ENCODE measurements around the gene CRIP1.

Gene CRIP1

DNA sequence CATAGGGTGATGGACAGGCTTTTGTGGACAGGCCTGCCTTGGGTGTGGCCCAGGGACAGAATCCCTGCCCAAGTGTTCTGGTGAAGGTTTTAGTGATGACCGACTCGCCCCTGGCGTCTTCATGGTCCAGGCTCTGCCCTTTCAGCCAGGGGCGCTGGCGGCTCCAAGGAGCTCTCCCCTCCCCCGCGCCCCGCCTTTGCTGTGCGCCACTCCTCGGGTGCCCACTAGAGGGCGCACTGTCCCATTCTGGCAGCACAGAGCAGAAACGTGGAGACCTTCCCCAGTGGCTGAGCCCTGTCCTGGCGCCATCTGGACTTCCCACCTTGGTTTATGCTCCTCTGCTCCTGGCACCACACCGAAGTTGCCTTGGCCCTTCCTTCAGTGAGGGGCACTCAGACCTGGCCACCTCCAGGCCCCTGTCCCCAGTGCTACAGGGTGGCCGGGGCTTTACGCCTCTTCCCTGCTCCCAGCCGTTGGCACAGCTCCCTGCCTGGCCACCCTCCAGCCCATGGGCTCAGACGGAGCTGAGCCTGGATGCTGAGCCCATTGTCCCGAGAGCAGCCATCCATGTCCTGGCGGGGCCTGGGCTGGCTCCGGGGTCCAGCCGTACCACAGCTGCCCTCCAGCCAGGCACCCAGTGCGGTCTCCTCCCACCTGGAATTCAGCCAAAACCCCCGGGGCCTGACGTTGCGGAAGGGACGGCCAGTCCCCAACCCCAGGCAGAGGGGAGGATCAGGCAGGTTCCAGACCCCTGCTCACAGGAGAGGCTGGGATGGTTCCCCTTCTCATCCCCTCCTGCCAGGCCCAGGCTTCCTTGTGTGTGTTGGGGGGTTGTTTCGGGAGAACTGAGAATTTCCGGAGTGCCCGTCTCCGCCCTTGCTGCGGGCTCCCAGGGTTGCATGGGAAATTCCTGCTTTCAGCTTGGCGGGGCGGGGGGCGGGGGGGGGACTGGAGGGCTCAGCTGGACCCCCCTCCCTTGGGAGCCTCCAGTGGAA lies 5.6 kb upstream of the CRIP1 start:
- DNase-seq (ENCODE audit: low read depth, low spot score): peak; percentile 96

DNA sequence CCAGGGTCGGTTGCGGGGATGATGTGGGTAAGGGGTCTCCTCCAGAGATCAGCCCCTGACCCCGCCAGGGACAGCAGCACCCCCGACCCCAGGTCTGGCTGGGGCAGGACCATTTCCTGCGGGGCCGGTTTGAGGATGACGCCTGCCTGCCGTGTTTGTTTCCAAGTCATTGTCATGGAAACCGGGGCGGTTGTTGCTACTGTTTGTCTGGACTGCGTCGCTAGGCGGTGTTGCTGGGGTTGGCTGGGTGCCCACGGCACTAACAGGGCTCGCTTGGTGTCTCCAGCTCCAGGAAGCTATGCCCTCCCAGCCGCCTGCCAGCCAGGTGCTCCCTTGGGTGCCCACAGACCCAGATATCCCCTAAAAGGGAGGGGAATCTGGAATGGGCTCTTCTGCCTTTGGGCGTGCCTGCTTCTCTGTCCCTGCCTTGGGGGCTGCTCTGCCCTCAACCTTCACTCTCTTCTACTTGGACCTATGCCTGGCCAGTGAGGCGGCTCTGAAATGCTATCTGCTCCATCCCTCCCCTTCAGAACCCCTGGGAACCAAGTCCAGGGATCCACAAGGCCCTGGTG lies 4.7 kb upstream of the CRIP1 start:
- peak; percentile 93 for DNase-seq (ENCODE audit: low read depth, low spot score)

DNA sequence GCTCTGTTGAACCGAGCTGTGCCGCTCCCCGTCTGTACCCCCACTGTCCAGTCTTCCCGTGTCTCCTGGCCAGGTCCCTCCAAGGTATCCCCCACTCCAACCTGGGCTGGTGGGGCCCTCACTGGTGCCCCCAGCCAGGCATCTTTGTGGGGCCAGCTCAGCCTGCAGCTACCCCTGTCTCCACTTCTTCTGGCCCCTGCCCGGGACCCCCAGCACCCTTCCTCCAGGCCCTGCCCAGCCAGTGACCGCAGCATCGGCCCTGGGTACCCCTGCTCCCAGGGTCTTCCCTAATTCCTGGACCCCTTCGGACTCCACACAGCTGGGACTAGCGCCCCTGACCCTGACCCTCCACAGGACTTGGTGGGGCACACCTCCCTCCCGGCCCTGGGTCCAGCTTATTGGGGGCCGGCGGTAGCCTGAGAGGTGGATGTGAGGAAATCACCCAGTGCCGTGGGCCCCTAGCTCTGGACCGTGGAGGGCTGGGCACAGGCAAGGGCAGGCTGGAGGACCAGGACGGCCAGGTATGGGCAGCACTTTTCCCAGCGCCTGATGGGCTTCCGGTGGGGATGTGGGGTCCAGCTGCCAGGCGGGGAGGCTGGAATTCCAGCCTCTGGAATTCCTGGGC lies 4.1 kb upstream of the CRIP1 start:
- no peak for DNase-seq (ENCODE audit: low read depth, low spot score)

DNA sequence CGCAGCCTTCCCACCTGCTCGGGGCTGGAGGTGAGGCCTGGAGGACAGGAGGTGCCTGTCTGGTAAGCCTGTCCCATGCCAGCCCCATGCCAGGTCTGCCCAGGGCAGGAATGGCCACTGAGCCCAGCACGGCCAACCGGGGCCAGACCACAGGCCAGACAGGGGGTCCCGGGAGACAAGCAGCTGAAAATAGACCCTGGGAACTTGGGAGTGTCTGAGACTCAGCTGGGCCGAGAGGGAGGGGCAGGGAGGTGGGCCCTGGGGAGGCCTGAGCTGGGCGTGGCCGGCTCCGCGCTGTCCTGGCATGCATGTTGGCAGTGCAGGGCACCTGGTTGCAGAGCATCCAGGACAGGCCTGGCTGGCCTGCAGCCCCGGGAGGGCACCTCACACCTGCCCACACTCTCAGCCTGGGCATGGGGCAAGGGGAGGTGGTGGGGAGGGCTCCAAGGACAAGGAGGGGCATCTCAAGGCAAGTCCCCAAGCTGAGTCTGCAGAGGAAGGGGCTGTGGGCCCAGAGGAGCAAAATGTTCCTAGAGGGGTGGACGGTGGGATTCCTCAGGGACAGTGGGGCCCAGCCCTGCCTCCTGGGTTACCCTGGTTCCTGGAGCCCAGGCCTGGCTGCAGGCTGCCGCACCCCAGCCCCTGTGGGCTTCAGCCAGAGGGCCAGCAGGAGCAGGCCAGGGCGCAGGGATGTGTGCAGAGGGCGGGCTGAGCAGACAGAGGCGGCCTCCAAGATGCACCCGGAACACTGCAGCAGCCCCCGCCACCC lies 3.2 kb upstream of the CRIP1 start:
- no peak for DNase-seq (ENCODE audit: low read depth, low spot score)

DNA sequence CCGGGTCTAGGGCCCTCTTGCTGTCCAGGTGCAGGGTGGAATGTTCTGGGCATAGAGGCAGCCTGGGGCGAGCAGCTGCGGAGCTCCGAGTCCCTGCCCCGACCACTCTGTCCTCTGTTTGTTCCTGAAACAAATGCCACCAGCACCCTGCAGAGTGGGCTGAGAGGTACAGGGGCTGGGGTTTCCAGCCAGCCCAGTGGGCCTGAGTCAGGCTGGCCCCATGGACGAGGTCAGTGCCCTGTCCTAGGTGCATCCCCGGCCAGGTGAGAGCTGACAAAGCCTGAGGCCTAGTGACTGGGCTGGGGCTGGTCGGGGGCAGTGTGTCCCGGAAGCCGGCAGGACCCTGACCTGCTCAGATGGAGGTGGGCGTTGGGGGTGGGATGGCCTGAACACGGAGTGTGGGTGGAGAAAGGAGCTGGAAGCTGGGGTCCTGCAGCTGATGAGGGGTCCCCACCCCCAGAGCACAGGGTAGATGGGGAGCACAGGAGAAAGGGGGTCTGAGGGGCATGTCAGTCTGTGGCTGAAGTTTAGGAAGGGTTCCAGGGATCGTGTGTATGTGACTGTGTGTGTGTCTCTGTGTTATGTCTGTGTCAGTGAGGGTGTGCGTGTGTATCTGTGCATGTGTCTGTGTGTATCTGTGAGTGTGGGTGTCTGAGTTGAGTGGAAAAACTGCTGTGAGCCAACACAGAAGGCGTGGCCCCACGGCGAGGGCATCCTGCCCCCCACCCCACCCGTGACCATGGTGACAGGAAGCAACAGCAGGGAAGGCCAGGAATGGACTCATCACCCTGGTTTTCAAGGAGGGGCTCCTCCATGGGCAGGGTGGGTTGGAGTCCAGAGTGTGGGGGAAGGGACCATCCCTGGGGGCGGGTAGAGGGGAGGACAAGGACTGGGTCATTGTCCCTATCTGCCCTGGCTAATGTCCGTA lies 2.4 kb upstream of the CRIP1 start:
- DNase-seq (ENCODE audit: low read depth, low spot score): no peak

DNA sequence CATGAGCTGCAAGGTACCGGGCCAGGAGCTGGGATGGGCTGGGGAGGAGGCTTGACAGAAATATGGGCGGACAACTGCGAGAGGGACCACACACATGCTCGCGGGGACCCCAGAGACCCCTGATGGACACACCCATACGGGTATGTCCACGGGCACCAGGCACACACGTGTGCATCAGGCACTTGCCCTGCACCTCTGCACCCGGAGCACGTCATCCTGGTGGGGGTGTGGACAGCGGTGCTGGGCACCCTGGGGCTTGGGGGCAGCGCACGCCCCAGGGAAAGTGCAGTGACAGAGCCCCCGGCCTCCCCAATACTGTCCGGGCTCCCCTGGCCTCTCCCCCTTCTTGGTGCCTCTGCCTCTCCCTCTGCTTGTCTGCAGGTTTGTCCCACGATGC lies 1.7 kb upstream of the CRIP1 start:
- no peak for DNase-seq (ENCODE audit: low read depth, low spot score)

DNA sequence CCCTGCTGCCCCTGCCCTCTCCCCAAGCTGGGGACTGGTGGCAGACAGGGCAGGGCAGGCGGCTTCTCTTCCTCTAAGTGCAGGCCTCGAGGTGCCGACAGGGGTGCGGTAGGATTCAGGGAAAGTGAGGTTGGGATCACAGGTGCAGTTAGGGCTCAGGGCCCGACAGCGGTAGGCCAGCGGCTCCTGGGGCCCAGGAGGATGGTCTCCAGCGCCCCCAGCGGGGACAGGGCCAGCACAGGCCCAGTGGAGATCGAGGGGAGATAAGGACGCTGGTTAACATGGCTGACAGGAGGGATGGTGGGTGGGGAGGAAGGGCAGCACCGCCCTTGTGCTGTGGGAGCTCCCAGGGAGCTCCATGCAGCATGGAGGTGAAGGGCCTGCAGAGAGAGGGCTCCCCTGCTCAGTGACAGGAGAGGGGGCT lies 935 bp upstream of the CRIP1 start:
- DNase-seq (ENCODE audit: low read depth, low spot score): peak; percentile 84

DNA sequence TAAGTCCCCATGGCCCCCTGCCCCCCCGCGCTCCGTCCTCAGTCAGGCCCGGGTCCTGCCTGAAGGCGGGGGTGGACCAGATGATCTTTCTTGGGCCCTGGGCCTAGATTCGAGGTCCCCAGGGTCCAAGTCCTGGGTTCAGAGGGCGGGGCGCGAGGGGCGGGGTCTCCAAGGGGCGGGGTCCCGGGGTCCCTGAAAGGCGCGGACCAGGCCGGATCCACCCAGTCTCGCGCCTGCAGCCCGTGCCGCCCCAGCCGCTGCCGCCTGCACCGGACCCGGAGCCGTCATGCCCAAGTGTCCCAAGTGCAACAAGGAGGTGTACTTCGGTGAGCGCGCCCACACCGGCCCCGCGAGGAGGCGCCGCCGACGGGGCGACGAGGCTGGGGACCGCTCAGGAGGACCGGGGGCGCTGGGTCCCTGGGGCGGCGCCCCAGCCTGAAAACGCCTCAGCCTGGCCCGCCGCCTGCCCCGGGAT lies 325 bp downstream of the CRIP1 start:
- no peak for DNase-seq (ENCODE audit: low read depth, low spot score)

DNA sequence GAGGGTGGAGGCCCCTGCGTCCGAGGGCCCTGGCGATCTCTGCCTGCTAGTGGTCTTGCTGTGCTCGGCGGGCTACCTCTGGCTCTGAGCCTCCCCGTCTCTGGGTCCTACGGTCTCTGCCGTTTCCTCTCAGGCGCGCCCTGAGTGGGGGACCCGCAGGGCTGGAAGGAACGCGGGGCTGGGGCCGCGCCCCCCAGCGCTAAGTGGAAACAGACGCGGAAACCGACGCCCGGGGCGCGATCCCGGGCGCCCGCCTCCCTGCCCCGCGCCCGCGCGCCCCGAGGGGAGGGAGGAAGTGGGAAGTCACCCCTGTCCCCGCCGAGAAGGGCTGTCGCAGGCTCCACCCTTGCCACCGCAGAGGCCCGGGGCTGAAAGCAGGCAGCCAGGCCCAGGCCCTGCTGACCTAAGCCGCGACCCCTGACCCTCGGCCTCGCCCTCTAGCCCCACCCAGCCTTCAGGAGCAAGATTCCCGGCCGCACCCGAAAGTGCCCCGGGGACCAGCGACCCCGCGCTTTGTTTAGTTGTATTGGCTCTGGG lies 831 bp downstream of the CRIP1 start:
- DNase-seq (ENCODE audit: low read depth, low spot score): peak; percentile 37

DNA sequence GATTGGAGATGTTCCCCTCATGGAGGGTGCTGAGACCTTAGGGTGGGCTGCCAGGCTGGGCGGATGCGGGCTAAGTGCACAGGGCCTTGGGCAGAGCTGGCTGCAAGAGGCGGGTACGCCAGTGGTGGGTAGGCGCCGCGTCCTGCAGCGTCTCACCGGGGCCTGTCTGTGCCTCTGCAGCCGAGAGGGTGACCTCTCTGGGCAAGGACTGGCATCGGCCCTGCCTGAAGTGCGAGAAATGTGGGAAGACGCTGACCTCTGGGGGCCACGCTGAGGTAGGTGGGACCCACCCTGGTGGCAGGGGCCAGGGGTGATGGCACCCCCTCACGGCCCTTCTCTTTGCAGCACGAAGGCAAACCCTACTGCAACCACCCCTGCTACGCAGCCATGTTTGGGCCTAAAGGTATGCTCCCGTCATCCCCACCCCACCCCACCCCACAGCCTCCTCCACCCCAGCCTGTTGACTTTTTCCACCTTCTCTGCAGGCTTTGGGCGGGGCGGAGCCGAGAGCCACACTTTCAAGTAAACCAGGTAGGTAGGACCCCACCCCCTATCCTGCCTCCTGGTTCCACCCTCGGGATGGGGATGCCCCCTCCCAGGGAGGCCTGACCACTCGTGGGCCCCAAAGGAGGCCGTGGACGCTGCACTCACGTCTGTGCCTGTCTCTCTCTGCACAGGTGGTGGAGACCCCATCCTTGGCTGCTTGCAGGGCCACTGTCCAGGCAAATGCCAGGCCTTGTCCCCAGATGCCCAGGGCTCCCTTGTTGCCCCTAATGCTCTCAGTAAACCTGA lies 1.5 kb downstream of the CRIP1 start:
- no peak for DNase-seq (ENCODE audit: low read depth, low spot score)

DNA sequence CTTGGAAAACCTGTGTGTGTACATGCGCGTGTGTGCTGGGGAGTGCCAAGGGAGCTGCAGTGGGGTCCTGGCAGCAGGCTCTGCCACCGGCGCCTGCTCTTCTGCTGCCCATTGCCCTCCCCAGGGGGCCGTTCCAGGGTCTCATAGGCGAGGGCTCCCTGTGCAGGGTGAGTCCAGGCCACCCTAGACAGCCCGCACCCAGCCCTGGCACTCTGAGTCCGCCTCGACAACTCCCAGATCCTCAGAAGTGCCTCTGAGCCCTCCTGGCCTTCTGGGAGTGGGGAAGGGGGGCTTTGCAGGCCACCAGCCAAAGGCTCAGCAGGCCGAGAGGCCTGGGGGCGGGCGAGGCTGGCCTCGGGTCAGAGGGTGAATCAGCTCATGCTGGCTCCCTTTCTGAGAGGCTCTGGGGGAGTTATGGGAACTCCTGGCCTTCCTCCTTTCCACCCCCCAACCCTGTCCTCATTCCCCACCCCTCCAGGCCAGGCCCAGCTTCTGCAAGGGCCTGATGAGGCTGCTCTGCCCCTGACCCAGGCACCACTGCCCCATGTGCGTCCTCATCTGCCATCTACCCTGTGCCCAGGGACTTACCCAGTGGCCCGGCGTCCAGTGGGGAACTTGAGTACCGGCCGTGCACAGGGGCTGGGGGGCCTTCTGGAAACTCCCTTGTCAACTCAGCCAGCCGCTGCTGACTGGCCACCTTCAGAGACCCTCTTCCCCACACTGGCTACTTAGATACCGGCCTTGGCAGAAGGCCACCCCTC lies 2.3 kb downstream of the CRIP1 start:
- DNase-seq (ENCODE audit: low read depth, low spot score): no peak

DNA sequence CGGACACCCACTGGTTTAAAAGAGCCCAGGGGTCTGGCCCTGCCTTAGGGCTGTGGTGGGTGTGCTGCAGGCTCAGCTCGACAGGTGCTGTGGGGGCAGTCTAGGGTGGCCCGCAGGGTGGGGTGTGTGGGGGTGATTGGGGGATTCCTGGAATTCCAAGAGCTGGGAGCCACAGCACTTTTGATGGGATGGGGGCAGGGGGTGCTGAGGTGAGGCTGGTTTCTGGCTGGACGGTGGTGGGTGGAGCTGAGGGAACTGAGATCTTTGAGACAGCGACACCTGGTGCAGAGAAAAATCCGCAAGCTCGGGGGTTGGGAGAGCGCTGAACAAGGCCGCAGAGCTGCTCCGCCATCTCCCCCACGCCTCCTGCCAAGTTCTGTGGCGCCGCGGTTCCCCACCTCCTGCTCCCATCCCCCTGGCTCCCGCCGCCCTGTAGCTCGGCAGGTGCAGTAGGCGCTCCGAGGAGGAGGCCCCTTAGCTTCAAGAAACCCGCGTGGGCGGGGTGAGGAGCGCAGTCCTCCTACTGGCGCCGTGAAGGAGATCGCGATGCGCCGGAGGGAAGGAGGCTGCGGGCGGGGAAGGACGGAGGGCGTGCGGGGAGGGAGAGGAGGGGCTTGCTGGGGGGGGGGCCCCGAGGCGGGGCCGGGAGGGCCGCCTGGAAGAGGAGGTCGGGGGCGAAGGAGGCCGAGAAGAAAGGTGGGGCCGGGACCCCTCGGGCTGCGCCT lies 3.0 kb downstream of the CRIP1 start:
- DNase-seq (ENCODE audit: low read depth, low spot score): peak; percentile 92

DNA sequence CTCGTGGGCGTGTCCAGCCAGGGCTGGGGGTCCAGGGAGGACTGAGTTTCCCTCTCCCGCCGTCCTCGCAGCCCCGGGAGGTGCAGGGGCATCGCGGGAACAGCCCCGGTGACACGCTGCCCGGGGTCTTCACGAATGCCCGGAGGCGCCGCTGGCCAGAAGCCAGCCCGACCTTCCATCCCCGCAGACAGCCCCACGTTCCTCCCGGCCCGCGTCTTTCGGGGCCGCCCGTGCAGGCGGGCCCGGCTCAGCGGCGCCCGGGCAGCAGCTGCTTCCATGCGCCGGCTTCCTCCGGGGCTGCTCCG lies 3.5 kb downstream of the CRIP1 start:
- DNase-seq (ENCODE audit: low read depth, low spot score): no peak

DNA sequence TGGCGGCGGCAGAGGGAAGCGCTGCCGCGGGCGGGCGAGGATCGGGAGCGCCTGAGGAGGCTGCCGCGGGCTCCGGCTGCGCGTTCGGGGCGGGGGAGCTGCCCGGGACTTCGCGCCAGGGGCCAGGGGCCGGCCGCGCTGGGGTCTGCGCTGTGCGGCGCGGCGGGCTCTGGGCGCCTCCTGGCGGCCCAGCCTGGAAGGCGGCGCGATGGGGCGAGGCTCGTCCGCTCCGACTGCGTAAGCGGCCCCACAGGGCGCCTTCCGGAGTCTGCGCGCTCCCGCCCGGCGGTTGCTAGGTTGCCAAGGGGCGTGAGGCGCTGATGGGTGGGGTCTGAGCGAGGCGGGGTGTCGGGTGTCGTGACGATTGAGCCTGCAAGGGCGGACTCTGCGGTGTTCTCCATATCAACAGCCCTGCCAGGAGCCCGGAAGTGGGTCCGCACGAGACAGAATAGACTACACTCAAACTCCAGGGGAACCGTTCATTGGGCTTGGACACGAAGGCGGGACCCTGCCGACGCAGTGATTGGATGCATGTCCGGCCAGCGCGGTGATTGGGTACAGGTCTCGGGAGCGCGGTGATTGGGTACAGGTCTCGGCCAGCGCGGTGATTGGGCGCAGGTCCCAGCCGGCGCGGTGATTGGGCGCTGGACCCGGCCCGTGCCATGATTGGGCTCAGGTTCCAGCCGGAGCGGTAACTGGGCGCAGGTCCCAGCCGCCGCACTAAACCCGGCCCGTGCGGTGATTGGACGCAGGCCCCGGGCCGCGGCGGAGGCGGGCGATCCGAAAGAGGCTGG lies 4.1 kb downstream of the CRIP1 start, which contains the start of gene TEDC1:
TEDC1 (plus strand) TSS at position 675 of the 794 bp plus-strand sequence. CDS start 130 bp downstream, outside the sequence.
- DNase-seq (ENCODE audit: low read depth, low spot score): peak; percentile 100

DNA sequence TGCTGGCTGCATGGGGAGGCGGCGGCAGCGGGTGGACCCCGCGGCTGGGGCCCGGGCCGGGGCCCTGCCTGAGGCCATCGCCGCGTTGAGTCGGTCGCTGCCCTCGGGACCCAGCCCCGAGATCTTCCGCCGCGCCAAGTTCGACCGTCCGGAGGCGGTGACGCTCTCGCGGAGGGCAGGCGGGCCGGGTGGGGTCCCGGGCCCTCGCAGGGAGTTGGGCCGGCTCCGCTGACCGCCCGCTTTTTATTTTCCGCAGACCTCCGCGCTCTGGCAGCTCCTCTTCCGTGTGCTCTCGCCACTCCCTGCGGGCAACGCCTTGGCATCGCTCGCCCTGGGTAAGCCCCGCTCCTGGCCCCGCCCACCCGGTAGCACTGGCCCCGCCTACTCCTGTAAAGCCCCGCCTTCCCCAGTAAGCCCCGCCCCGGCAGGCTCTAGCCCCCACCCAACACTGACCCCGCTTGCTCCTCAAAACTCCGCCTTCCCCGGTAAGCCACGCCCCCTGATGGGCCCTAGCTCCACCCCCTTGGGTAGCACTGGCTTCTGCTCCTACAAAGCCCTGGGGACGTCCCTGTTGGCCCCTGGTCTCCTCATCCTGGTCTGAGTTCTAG lies 4.8 kb downstream of the CRIP1 start:
- peak; percentile 89 for DNase-seq (ENCODE audit: low read depth, low spot score)

DNA sequence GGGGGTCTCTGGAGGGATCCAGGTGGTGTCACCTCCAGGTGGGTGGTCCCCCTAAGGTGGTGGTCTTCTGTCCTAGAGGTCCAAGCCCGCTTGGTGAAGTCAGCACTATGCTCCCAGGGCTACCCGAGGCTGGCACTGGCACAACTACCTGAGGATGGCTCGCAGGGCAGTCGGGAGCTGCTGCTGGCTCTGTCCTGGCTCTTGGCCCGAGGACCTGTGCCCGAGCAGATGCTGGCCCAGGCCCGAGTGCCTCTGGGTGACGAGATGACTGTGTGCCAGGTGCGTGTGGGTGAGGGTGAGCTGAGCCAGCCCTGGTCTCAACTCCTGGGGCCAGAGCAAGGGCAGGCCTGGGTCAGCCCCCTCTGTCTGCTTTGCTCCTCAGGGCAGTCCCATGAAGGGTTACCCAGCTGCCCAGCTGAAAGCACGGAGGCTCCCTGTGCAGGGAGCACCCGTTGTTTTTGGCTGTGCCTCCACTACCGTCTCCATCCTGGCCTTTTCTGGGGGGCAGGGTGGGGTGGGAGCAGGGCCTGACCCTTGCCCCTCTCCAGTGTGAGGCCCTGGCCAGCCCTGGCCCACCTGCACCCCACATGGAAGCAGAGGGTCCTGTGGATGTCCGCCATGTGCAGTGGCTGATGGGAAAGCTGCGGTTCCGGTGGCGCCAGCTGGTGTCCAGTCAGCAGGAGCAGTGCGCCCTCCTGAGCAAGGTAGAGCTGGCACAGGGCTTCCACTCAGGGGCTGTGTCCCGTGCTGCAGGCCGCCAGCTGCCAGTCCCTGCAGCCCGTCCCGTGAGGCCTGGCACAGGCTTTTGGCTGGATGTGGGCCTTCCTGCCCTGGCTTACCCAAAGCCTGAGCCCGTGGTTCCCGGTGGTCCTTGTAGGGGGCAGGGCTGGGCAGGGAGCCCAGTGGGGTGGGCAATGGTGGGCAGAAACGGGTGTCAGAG lies 5.6 kb downstream of the CRIP1 start:
- DNase-seq (ENCODE audit: low read depth, low spot score): no peak

Data from ELF-1 (cell line).